GM19468 (cell line): ENCODE results near the gene CCDC177.
"Not testable (repeated sequence)": the region's sequence is repeated elsewhere in the genome, so short reads cannot be mapped to it uniquely, and the experiment has no call there.

Experiments
- ATAC-seq: cut with Tn5 transposase; IDR thresholded peaks from one replicate; pipeline ENCODE4 v1.9.1; 2021; ENCODE audit warnings: mild to moderate bottlenecking, moderate library complexity, moderate number of reproducible peaks; ENCODE audit not compliant: unreplicated experiment; ENCODE audit errors: extremely low read depth

Gene CCDC177

GRCh38 chr14:69600304-69600891, 25.7 kb upstream of the CCDC177 start:
- ATAC-seq: no peak

GRCh38 chr14:69599431-69599830, 24.8 kb upstream of the CCDC177 start:
- ATAC-seq: not testable (repeated sequence)

DNA sequence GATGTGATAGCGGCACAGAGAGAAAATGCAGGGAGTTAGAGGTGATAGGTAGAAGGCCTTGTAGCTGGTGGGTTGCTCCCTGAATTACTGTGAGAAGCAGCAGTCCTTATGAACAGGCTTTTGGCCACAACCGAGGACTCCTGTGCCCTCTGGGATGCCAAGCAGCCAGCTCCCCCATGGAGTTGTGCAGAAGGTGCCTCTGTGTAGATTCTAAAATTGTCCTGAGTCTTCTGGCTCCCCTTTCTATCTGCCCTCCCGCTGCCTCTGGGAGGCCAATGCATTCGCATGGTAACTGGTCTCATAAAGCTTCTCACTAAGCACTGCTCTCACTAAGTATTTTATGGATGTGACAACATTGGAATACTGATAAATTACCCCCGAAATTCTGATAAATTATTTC, 20.7 kb upstream of the CCDC177 start:
- ATAC-seq: no peak

- ATAC-seq: no peak
These were observed 20.2 kb upstream of the CCDC177 start for GRCh38 chr14:69594846-69595245.

GRCh38 chr14:69593018-69593677, 18.5 kb upstream of the CCDC177 start:
- no peak for ATAC-seq

DNA sequence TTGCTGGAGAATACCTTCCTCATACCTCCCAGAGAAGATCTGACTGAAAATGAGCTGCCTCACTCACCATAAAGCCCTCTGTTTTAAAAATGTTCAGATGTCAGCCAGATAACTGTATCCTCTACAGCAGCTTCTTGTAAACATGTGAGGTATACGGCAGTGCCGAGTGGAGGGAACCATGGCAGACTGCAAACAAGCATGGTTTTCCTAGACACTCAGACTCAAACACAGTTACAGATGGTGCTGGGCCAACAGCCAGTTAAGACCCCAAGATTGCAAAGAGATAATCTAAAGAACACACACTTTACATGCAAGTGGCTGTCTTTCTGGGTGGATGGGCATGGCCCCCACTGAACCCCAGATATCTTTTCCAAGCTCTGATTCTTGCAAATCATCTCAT, 16.6 kb upstream of the CCDC177 start:
- ATAC-seq: no peak

DNA sequence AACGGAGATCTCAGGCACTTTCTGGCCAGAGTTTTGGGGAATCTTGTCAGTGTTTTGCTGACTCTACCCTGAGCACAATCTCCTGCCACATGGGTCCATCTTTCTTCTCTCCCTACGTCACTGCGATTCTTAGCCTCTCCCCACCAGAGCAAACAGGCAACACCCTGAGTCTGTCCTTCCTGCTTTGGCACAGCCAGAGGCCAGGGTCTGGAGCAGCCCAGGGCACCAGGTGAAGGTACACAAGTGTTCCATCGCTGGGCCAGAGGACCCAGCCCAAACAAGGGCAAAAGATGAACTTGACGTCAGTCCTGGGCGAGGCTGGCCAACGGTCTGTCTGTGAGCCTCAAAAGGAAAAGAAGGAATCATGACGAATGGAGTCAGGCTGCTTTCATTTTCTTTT, 12.7 kb upstream of the CCDC177 start:
- no peak for ATAC-seq

DNA sequence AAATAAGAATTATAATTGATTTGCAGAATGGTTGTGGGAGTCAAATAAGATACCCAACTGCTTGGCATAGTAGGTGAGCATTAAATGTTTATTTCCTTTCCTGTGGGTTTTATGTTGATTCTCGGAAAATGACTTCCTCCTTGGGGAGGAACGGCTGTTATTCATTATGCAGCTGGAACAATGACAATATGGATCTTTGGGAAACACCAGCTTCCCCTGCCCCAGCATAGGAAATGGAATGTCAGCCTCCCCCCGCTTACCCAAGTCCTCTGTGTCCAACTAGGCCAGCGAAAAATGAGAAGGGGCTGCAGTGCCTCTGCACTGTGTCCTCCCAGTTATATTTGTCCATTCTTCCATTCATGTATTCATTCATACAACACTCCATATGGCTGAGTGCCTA, 11.7 kb upstream of the CCDC177 start:
- no peak for ATAC-seq

- no peak for ATAC-seq
These were observed 9.7 kb upstream of the CCDC177 start for GRCh38 chr14:69584389-69584788.

- no peak for ATAC-seq
These were observed 8.2 kb upstream of the CCDC177 start for GRCh38 chr14:69582829-69583228.

DNA sequence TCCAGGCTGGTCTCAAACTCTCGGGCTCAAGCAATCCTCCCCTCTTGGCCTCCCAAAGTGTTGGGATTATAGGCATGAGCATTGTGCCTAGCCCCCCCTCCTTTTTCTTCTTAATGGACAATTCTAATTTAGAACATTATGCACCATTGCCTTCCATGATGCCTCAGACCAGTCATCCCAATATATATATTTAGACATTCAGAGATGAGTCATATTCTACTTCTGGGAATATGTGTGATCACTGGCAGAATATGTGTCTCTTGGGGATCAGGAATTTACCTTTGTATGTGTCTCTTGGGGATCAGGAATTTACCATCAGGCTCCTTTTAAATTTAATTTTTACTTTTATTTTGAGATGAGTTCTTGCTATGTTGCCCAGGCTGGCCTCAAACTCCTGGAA, 7.5 kb upstream of the CCDC177 start:
- ATAC-seq: no peak

GRCh38 chr14:69581316-69581935, 6.8 kb upstream of the CCDC177 start:
- ATAC-seq: no peak

GRCh38 chr14:69580009-69580577, 5.4 kb upstream of the CCDC177 start:
- no peak for ATAC-seq

- no peak for ATAC-seq
These were observed 4.8 kb upstream of the CCDC177 start for GRCh38 chr14:69579476-69579875.

GRCh38 chr14:69574954-69575295, 254 bp upstream of the CCDC177 start:
- no peak for ATAC-seq

DNA sequence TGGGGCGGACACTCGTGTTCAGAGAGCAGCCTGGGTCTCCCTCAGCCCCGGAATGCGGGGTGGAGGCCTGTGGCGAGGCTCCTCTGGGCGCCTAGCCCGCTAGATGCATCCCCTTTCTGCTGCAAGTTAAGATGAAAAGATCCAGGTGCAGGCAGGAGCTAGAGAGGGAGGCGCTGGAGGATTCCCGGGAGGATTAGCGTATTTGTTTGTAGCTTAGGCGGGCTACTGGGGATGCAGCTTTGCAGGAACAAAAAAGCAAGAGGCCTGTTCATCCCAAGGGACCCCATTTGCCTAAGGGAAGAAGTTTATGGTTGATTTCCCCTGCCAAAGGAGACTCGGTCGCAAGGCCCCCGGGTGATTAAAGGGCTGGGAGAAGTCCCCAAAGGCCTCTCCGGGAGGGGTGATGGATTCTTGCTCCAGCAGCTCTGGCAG, 824 bp downstream of the CCDC177 start:
- ATAC-seq: no peak

- no peak for ATAC-seq
These were observed 1.4 kb downstream of the CCDC177 start for GRCh38 chr14:69573205-69573830.

DNA sequence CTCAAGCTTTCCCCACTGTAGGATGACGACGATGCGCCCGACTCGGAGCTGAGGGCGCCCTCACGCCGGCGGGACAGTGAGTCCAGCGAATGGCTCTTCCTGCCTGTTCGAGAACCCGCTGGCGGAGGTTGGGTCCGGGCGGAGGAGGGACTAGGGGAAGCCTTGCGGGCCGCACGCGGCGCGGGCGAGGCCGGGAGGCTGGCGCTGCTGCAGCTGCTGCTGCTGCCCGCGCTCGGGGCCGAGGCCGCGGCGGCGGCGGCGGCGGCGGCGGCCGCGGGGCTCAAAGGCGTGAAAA, 1.9 kb downstream of the CCDC177 start:
- ATAC-seq: no peak

- no peak for ATAC-seq
These were observed 2.4 kb downstream of the CCDC177 start for GRCh38 chr14:69572030-69572840.

GRCh38 chr14:69571449-69572029, 3.1 kb downstream of the CCDC177 start:
- ATAC-seq: no peak
